ENCODE results near the gene ZNF575.

DNA sequence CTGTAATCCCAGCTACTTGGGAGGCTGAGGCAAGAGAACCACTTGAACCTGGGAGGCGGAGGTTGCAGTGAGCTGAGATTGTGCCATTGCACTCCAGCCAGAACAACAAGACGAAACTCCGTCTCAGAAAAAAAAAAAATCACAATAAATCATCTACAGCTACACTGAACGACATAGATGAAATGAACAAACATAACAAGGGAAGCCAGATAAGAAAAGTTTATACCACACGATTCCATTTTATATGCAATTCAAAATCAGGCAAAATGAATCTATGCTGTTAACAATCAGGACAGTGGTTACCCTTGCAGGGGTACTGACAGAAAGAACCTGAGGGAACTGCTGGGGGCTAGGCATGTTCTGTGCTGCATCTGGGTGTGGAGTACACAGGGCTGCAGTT lies 36.7 kb downstream of the ZNF575 start:
- TF ChIP-seq CTCF (optimal IDR thresholded peaks at IDR 0.05 in 1 of 3, IDR thresholded peaks at IDR 0.05 in 1 of 3, conservative IDR thresholded peaks at IDR 0.05 in 1 of 3; ENCODE audit: extremely low read depth in 1 of 3, insufficient read depth in 2 of 3, low read length in 3 of 3) (no peak), EZH2 (IDR thresholded peaks at IDR 0.05; ENCODE audit: low read length) (no peak)

Data from keratinocyte (primary cell).